ENCODE measurements around the gene TESMIN.

Gene TESMIN

GRCh38 chr11:68658097-68658496, 93.2 kb downstream of the TESMIN start:
- no peak for DNase-seq
